H7 (cell line): ENCODE data around the gene FRMPD1. TPM values are rescaled to one million over a fixed set of nuclear protein-coding genes. Genes with fewer than 3 reads are reported as not detected.

ENCODE experiments used
- DNase-seq: peaks from one replicate; pipeline ENCODE4 v3.0.0; 2012
- H3K27me3 ChIP-seq: 2 replicates; pipeline ENCODE4 v1.6.0; 2011; ENCODE audit warnings: mild to moderate bottlenecking, low read length; ENCODE audit not compliant: control insufficient read depth, insufficient read depth
- H3K36me3 ChIP-seq: replicated peaks from 2 replicates; pipeline ENCODE4 v1.5.1; 2011; ENCODE audit warnings: low read length; ENCODE audit not compliant: control insufficient read depth, insufficient read depth
- H3K4me3 ChIP-seq: 2 replicates; pipeline ENCODE4 v1.5.1; 2011; ENCODE audit warnings: low read depth, mild to moderate bottlenecking, control low read depth, low read length, moderate library complexity; ENCODE audit not compliant: insufficient read depth
- total RNA-seq: library from RNA; depleted of rRNA; stranded (reverse); fragments of >200 nt; shearing (Covaris generic); gene quantifications from 2 replicates; pipeline ENCODE4 v1.2.3, GENCODE V29; 2014

FRMPD1 gene
- total RNA-seq, 1 experiment from 2014 or later, result 0.03 TPM

DNA sequence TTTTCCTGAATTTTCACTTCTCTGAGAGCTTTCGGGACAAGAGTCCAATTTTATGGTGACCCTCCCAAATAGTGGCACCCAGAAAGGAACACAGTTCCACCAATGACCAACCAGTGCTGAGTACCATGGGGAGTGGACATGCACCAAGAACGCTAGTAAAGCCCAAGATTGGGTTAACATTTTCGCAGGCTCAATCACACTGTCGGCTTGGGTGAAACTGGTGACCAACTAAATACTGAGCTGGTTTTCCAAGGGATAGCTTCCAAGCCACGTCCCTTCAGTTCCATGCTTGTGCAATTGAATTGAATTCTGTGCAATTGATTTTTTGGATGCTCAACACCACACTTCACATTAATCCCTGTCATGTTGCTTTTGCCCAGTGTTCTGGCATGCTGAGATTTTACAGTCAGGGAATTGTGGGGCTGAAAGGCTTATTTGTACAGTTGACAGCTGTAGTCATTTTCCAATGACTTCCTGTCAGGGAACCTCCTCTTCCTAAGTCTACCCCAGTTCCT is 65.3 kb downstream of the FRMPD1 start:
- DNase-seq, result no peak

DNA sequence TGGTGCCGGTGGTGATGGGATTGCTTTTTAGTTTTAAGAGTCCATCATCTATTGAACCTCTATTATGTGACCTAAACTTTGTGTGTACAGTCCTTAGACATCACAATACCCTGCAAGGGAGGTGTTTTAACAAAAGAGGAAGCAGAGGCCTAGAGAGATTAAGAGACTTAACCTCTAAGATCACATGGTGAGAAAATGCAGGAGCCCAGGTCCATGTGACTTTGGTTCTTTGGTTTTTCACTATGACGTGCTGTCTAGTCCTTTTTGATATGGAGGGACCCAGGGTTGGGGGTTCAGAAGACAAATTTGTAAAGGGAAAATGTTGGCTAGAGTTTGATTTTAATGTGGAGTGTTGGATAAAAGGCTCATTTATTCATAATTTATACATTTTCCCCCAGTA is 68.8 kb downstream of the FRMPD1 start:
- Histone ChIP-seq H3K4me3 (no peak overlapping the region), H3K36me3 (no peaks in the 10 kb centered on the region), H3K27me3 (no peaks in the 10 kb centered on the region)
- DNase-seq, result no peak

More for the DNA sequence above, 65.3 kb downstream of the FRMPD1 start:
- Histone ChIP-seq H3K36me3 (no peaks in the 10 kb centered on the region), H3K27me3 (no peaks in the 10 kb centered on the region), H3K4me3 (no peak overlapping the region)

DNA sequence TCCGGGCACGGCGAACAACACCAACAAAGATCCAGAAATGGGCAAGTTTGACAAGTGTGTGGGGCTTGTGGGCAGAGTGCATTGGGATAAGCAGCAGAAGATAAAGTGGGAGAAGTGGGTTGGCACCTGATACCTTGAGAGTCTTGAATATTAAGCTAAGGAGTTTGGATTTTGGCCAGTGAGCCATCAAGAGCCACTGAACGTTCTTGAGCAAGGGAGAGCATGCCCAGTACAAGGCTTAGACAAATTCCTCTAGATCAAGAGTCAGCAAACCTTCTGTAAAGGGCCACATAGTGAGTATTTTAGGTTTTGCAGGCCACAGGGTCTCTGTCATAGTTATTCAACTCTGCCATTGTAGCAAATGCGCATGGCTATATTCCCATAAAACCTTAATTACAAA is 76.3 kb downstream of the FRMPD1 start:
- H3K4me3 ChIP-seq, result no peak overlapping the region
- H3K27me3 ChIP-seq, result no peaks in the 10 kb centered on the region
- no peaks in the 10 kb centered on the region for H3K36me3 ChIP-seq
- no peak for DNase-seq

DNA sequence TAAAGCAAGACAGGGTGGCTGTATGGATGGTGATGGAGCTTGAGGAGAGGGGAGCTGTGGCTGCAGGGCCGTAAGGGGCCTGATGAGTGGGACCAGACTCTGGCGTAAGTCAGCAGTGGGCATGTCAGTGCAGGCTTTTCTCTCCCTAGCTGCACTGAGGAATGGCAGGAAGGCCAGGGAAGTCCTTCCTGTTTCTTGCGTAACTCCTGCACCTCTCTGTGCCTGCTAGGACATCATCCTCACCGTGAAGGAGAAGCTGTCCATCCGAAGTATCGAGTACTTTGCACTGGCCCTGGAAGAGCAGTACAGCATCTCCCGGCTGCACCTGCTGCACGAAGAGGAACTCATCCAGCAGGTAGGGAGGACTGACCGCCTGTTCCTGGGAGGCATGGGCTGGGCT is 78.7 kb downstream of the FRMPD1 start:
- no peak overlapping the region for H3K4me3 ChIP-seq
- DNase-seq, result no peak

DNA sequence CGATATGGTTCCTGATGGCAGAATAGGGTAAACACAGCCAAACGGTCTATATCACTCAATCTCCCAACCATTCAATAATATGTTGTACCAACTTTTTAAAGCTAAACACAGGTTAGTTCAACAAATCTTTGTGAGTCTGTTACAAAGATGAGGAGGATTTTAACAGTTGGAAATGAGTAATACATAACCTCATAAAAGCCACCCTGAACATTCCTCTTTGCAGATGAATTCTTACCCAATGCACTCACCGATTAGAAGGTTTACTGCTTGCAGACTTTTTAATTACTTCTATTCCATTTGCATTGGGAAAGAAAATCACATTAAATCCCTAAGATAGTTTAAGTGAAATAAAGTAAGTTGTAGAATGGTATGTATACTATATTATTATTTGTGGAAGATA is 79.5 kb downstream of the FRMPD1 start:
- no peaks in the 10 kb centered on the region for H3K36me3 ChIP-seq
- H3K27me3 ChIP-seq, result no peaks in the 10 kb centered on the region; the same call in 1 of the 2 replicates
- no peak overlapping the region for H3K4me3 ChIP-seq
- no peak for DNase-seq

More for the DNA sequence above, 78.7 kb downstream of the FRMPD1 start:
- H3K36me3 ChIP-seq, result no peaks in the 10 kb centered on the region
- no peaks in the 10 kb centered on the region; the same call in 1 of the 2 replicates for H3K27me3 ChIP-seq

DNA sequence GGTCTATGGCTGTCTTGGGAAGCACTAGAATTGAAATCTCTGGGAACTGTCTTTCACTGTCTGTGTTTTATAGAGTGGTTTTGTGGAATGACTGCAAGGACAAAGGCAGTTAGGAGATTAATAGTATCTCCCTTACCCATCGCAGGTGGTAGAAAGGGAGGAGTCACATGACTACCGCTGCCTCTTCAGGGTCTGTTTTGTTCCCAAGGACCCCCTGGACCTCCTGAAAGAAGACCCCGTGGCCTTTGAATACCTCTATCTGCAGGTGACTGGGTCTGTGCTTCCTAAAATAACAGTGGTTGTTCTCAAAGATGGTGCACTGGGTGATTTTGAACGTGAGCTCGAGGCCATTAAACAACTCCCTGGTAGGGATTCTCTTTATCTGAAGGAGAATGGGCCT is 80.1 kb downstream of the FRMPD1 start:
- peak; percentile 44 for DNase-seq
- H3K4me3 ChIP-seq, result no peak overlapping the region
- H3K36me3 ChIP-seq, result no peaks in the 10 kb centered on the region
- no peaks in the 10 kb centered on the region; the same call in 1 of the 2 replicates for H3K27me3 ChIP-seq

DNA sequence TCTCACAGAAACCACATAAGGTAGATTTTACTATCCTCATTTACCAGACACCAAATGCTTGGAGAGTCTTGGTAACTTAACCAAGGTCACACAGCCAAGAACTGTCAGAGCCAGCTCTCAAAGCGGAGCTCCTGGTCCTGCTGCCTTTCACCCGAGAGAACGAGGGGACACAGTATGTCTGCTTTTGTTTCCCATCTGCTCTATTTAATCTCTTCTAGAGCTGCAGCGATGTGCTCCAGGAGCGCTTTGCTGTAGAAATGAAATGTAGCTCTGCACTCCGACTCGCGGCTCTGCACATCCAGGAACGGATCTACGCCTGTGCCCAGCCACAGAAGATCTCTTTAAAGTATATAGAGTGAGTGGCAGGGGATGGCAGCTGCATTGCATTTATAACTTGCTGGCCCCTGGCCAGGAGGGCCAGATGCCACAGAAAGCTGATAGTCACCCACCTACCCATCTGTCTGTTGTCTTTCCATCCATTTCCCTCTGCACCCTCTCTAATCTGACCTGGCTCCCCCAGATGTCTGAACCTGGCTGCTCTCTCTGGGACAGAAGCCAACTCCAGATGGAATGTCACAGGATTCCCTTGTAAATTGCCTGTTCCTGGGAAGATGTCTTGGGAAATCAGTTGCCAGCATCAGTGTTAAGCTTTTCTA is 81.5 kb downstream of the FRMPD1 start:
- H3K27me3 ChIP-seq, result no peaks in the 10 kb centered on the region; the same call in 1 of the 2 replicates
- H3K4me3 ChIP-seq, result no peak overlapping the region
- no peaks in the 10 kb centered on the region for H3K36me3 ChIP-seq
- no peak for DNase-seq

DNA sequence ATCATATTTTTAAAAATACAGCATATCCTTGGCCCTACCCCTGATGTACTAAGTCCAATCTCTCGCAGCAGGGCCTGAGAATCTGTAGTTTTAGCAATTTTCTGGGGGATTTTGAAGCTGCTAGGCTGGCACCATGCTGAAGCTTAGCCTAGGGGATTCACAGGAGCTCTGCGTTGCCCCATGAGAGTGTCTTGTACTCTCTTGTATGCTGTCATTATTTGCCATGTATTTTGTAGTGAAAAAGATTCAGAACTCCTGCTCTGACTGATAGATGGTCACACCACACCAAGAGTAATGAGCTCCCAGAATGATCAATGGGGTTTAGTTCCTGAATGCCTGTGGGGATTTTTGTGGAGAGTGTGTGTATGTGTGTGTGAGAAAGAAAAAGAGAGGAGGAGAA is 82.2 kb downstream of the FRMPD1 start:
- no peaks in the 10 kb centered on the region; the same call in 1 of the 2 replicates for H3K27me3 ChIP-seq
- H3K36me3 ChIP-seq, result no peaks in the 10 kb centered on the region
- no peak for DNase-seq
- H3K4me3 ChIP-seq, result no peak overlapping the region

DNA sequence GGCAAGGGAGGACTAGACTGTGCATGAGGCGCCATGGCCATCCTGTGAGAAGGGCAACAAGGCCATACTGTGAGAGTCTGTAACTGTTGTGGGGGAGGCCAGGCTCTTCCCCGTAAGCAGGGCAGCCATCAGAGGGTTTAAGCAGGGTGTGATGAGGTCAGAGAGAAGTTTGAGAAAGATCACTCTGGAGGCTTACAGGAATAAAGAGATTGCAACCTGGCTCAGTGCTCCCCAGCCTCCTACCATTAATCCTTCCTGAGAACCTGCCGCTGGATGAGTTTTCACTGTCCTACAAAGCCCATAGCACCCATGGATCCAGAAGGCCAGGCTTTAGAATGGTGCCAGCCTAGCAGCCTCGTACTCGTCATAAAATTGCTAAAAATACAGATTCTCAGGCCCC is 88.5 kb downstream of the FRMPD1 start:
- H3K4me3 ChIP-seq, result no peak overlapping the region
- H3K36me3 ChIP-seq, result no peaks in the 10 kb centered on the region
- no peak for DNase-seq
- H3K27me3 ChIP-seq, result no peaks in the 10 kb centered on the region; the same call in 1 of the 2 replicates

DNA sequence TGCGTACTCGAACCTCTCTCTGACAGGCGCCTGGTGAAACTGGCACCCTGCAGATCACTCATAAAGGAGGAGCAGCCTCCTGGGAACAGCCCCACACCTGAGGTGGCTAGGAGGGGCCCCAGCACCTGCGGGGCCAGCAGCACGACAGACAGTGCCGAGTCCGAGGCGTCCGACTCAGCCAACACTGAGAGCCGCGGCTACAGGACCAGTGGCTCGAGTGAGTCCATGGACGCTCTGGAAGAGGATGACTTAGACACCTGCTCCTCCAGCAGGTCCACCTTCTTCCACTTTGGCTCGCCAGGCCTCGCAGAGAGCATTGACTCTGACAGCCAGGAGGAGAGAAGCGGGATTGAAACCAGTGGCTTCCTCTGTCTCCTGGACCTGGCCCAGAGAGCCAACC is 89.4 kb downstream of the FRMPD1 start:
- DNase-seq, result no peak
- H3K27me3 ChIP-seq, result no peaks in the 10 kb centered on the region
- no peaks in the 10 kb centered on the region for H3K36me3 ChIP-seq
- no peak overlapping the region for H3K4me3 ChIP-seq

DNA sequence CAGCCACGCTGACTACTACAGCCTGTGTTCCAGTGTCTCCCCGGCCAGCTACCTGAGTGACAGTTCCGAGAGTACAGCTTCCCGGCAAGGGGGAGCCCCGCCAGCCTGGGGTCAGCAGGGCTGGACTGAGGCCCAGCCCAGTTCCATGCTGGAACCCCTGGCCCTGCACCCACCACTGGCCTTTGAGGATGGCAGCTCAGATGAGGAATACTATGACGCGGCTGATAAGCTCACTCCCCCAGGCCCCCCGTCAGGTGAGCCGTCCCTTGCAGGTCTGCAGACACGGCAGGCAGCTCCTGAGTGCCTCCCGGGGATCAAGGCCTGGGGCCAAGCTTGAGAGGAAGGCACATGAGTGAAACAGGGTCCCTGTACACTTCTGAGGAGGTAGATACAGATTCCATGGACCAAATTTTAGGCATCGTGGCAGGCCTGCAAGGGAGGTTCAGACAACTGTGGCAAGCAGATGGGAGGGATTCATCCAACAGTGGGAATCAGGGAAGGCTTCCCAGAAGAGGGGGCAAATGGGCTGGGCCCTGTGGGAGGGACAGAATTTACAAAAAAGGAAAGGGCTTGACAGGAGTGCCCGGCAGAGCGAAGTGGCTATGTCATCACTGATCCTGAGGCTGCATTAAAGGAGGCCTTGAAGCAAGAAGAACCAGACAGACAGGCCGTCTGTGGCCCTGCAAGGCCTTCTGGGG is 90.0 kb downstream of the FRMPD1 start:
- no peaks in the 10 kb centered on the region for H3K36me3 ChIP-seq
- no peaks in the 10 kb centered on the region; the same call in 1 of the 2 replicates for H3K27me3 ChIP-seq
- no peak overlapping the region for H3K4me3 ChIP-seq
- peak; percentile 49 for DNase-seq

DNA sequence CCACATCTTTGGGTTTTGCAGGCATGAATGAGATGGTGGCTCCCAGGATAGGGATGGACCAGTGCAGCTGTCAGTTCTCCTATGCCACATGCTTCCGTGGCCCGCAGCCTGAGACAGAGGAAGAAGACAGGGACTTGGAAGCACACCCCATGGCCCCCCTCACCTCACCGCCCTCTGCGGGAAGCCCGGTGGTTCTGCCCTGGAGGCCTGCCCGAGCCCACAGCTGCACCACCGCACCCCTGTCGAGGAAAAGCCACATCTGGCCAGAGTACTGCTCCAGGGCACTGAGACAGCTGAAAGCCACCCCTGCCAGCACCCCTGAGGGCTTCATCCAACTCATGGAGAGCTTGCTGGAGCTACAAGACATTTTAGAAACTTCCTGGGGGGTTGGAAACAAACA is 95.2 kb downstream of the FRMPD1 start:
- no peaks in the 10 kb centered on the region for H3K36me3 ChIP-seq
- DNase-seq, result no peak
- H3K27me3 ChIP-seq, result no peaks in the 10 kb centered on the region; the same call in 1 of the 2 replicates
- H3K4me3 ChIP-seq, result no peak overlapping the region

DNA sequence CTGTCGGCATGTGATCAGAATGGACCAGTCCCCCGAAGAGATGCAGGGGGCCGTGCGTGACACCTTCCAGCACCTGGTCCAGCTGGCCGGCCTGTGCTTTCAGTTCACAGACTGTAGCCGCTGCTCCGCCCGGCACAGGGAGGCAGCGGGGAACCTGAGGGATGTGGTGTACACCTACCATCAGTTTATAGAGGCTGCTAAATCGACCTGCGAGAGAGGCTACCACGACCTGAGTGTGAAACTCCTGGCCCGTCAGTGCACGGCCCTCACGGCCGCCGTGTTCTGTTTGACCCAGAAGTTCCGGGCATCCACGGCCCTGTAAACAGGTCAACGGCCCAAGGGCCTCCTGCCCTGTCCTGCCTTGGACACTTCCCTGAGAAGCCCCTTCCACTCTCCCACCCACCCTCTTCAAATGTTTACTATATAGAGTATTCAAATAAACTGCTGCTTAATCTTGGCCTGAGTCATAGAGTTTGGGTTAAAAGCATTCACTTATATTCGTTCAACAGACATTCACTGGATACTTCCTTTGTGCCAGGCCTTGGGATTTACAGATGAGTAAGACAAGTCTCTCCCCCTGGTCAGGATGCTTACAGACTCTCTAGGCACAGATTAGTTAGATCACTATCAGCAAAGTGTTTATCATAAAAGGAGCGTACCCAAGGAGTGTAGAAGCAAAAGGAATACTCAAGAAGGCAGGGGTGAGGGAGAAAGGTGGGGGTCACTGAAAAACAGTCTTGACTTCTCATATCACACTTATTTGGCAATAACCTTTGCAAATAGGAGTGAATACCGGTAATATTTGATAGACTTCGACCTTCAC is 95.9 kb downstream of the FRMPD1 start:
- no peak overlapping the region for H3K4me3 ChIP-seq
- no peak for DNase-seq
- no peaks in the 10 kb centered on the region; the same call in 1 of the 2 replicates for H3K27me3 ChIP-seq
- no peaks in the 10 kb centered on the region for H3K36me3 ChIP-seq

DNA sequence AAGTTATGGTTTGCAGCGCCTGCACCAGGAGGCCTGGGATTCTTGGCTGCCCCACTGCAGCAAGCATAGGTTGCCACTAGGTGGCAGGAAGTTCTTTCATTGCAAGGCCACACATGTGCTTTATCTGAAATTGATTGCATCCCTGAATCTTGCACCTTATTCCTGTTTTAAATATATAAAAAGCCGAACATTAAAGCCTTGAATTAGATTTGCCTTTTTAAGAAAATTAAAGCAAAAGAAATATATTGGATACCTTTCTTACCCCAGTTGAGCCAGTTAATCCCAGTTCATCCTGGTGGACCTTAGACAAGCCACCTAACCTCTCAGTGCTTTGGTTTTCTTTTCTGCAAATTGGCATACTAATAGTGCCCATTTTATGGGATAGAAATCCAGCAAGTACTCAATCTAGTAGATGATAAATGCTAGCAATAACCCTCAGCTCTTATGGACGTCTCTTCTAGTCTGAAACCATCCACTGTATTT is 96.6 kb downstream of the FRMPD1 start:
- H3K27me3 ChIP-seq, result no peaks in the 10 kb centered on the region; the same call in 1 of the 2 replicates
- no peaks in the 10 kb centered on the region for H3K36me3 ChIP-seq
- no peak overlapping the region for H3K4me3 ChIP-seq
- peak; percentile 90 for DNase-seq
